GM10847 (cell line): ENCODE measurements around the gene UNC5B.

Experiments
- POLR2A ChIP-seq: IDR thresholded peaks from 2 replicates; pipeline ENCODE4 v1.6.1; 2011; ENCODE audit not compliant: insufficient read length; ENCODE audit errors: extremely low read depth

The UNC5B gene

GRCh38 chr10:71216751-71217265, 4.4 kb downstream of the UNC5B start:
- TF ChIP-seq POLR2A: no peak

- TF ChIP-seq POLR2A: no peak
These were observed 5.1 kb downstream of the UNC5B start for GRCh38 chr10:71217266-71218045.

GRCh38 chr10:71218046-71218650, 5.8 kb downstream of the UNC5B start:
- no peak for TF ChIP-seq POLR2A

GRCh38 chr10:71218651-71219050, 6.3 kb downstream of the UNC5B start:
- no peak for TF ChIP-seq POLR2A

GRCh38 chr10:71219918-71220688, 7.7 kb downstream of the UNC5B start:
- TF ChIP-seq POLR2A: no peak

GRCh38 chr10:71220689-71221540, 8.5 kb downstream of the UNC5B start:
- no peak for TF ChIP-seq POLR2A

GRCh38 chr10:71221586-71222202, 9.3 kb downstream of the UNC5B start:
- no peak for TF ChIP-seq POLR2A

- no peak for TF ChIP-seq POLR2A
These were observed 10.4 kb downstream of the UNC5B start for GRCh38 chr10:71222601-71223346.

- TF ChIP-seq POLR2A: no peak
These were observed 11.1 kb downstream of the UNC5B start for GRCh38 chr10:71223347-71224058.

- no peak for TF ChIP-seq POLR2A
These were observed 13.1 kb downstream of the UNC5B start for GRCh38 chr10:71225291-71226058.

- no peak for TF ChIP-seq POLR2A
These were observed 16.7 kb downstream of the UNC5B start for GRCh38 chr10:71228875-71229675.

GRCh38 chr10:71229726-71230655, 17.6 kb downstream of the UNC5B start:
- no peak for TF ChIP-seq POLR2A
